ES-I3 (cell line): Measurements from ENCODE around the gene TOMM70.

Source experiments
- H3K36me3 ChIP-seq: 2 replicates; pipeline ENCODE4 v1.6.1; 2013; ENCODE audit warnings: mild to moderate bottlenecking, low read length, control low read depth, moderate library complexity; ENCODE audit not compliant: insufficient read depth
- H3K4me1 ChIP-seq: 2 replicates; pipeline ENCODE4 v1.6.1; 2013; ENCODE audit warnings: mild to moderate bottlenecking, control low read depth, low read length; ENCODE audit not compliant: insufficient read depth
- H3K9ac ChIP-seq: 2 replicates; pipeline ENCODE4 v1.6.1; 2013; ENCODE audit warnings: low read depth, mild to moderate bottlenecking, low read length, moderate library complexity
- H3K9me3 ChIP-seq: 2 replicates; pipeline ENCODE4 v1.6.1; 2013; ENCODE audit warnings: mild to moderate bottlenecking, low read length, moderate library complexity; ENCODE audit not compliant: control insufficient read depth, insufficient read depth

Gene TOMM70

DNA sequence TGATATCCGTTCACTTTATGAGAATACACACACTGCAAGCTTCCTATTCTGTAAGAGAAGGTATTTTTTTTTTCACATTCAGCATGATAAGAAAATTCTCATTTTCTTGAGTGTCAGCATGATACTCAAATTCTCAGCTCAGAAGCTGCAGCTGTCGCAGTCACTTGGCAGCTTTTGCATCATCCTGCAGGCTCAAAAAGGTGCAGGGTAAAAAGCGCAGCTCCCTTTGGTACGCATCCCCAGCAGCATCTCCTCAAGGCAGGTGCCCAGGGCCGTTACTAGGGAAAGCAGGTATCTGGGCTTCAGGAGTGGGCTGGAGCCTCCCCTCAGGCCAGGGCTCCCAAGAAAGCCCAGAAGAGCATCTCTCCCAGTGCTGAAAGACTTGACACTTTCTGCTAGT, 22.7 kb upstream of the TOMM70 start:
- H3K9ac ChIP-seq, result no peak overlapping the region
- no peaks in the 10 kb centered on the region for H3K9me3 ChIP-seq
- H3K36me3 ChIP-seq, result no peaks in the 10 kb centered on the region; the same call in 1 of the 2 replicates
- no peaks in the 10 kb centered on the region for H3K4me1 ChIP-seq

- Histone ChIP-seq H3K36me3 (no peaks in the 10 kb centered on the region; the same call in 1 of the 2 replicates), H3K9ac (no peak overlapping the region), H3K4me1 (no peaks in the 10 kb centered on the region), H3K9me3 (no peaks in the 10 kb centered on the region)
Observed at GRCh38 chr3:100420885-100421284, 20.0 kb upstream of the TOMM70 start.

DNA sequence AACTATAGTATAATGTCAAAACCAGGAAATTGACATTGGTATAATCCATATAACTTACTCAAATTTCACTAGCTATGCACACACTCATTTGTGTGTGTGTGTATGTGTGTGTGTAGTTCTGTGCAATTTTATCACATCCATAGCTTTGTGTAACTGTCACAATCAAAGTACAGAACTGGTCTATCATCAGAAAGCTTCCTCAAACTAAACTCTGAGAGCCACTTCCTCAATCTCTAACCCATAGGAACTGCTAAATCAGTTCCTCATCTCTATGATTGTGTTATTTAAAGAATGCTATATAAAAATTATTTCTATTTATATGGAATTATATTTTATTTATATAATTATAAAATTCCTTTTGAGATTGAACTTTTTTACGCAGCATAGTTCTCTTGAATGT, 18.5 kb upstream of the TOMM70 start:
- no peaks in the 10 kb centered on the region; the same call in 1 of the 2 replicates for H3K36me3 ChIP-seq
- H3K4me1 ChIP-seq, result peaks cover 11% of the 10 kb centered on the region; the same call in 1 of the 2 replicates
- 0 out of 2 replicates have a peak, but pooled peaks cover 2% of the 10 kb centered on the region for H3K9me3 ChIP-seq
- no peak overlapping the region for H3K9ac ChIP-seq

DNA sequence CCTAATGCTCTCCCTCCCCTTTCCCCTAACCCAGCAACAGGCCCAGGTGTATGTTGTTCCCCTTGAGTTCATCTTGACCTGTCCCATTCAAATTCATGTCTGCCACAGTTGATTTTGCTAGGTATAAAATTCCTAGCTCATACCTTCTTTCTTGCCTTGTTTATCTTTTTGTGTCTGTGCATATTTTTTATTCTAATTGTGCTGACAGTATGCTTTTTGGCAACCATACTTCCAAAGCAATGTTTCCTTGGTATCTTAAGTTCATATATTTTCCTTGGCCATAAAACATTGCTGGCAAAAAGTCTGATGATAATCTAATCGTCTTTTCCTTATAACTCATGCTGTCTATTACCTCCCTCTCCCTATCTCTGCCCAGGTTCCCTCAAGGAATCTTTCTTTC, 16.0 kb upstream of the TOMM70 start:
- Histone ChIP-seq H3K9ac (no peak overlapping the region), H3K9me3 (0 out of 2 replicates have a peak, but pooled peaks cover 2% of the 10 kb centered on the region), H3K36me3 (no peaks in the 10 kb centered on the region; the same call in 1 of the 2 replicates), H3K4me1 (peaks cover 16% of the 10 kb centered on the region; the same call in 1 of the 2 replicates)

- peaks cover 2% of the 10 kb centered on the region for H3K36me3 ChIP-seq
- H3K4me1 ChIP-seq, result peaks cover 16% of the 10 kb centered on the region; the same call in 1 of the 2 replicates
- no peak overlapping the region for H3K9ac ChIP-seq
- peaks cover 2% of the 10 kb centered on the region; the same call in 1 of the 2 replicates for H3K9me3 ChIP-seq
Observed at GRCh38 chr3:100416176-100416575, 15.3 kb upstream of the TOMM70 start.

GRCh38 chr3:100413613-100414012, 12.7 kb upstream of the TOMM70 start:
- peaks cover 5% of the 10 kb centered on the region; the same call in 1 of the 2 replicates for H3K9me3 ChIP-seq
- peaks cover 16% of the 10 kb centered on the region; the same call in 1 of the 2 replicates for H3K4me1 ChIP-seq
- peaks cover 4% of the 10 kb centered on the region; the same call in 1 of the 2 replicates for H3K36me3 ChIP-seq
- no peak overlapping the region for H3K9ac ChIP-seq

DNA sequence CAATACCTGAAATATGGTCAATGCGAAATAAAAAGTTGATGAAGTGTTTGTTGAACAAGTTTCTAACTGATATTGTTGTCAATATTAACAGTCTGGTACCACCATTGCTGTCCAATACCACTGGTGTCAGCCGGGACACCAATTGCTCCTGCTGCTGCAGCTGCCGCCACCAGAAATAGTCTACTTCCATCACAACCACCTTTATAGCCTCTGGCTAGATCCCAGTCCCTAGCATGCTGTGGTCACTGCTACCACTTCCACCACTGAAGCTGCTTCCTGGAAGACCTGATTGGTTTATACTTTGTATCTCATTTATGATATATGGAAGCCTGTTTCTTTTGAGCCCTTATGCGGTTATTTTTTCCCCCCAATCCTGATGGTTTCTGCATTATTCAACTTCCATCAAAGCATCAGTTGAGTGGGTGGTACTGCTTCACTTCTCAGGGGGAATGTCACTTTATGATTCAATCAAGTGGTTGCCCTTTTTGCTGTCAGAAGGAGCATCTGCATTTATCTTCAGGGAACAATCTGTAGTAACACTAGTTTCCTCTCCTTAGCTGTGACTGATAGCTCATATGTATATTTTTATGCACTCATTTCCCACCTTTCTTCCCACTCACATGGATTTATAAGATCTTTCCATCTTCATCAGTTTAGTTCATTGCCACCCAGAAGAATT, 12.2 kb upstream of the TOMM70 start:
- H3K4me1 ChIP-seq, result peaks cover 16% of the 10 kb centered on the region; the same call in 1 of the 2 replicates

GRCh38 chr3:100411091-100411982, 10.4 kb upstream of the TOMM70 start:
- H3K9ac ChIP-seq, result no peak overlapping the region
- H3K36me3 ChIP-seq, result peaks cover 4% of the 10 kb centered on the region; the same call in 1 of the 2 replicates
- H3K4me1 ChIP-seq, result peaks cover 16% of the 10 kb centered on the region; the same call in 1 of the 2 replicates

More for the DNA sequence above, 12.2 kb upstream of the TOMM70 start:
- peaks cover 4% of the 10 kb centered on the region; the same call in 1 of the 2 replicates for H3K36me3 ChIP-seq
- H3K9me3 ChIP-seq, result peaks cover 5% of the 10 kb centered on the region; the same call in 1 of the 2 replicates
- no peak overlapping the region for H3K9ac ChIP-seq

GRCh38 chr3:100407977-100408532, 7.2 kb upstream of the TOMM70 start:
- Histone ChIP-seq H3K4me1 (peaks cover 6% of the 10 kb centered on the region; the same call in 1 of the 2 replicates), H3K9me3 (peaks cover 2% of the 10 kb centered on the region; the same call in 1 of the 2 replicates), H3K9ac (no peak overlapping the region), H3K36me3 (peaks cover 4% of the 10 kb centered on the region; the same call in 1 of the 2 replicates)

More at GRCh38 chr3:100411091-100411982, 10.4 kb upstream of the TOMM70 start:
- peaks cover 5% of the 10 kb centered on the region; the same call in 1 of the 2 replicates for H3K9me3 ChIP-seq

GRCh38 chr3:100407164-100407563, 6.3 kb upstream of the TOMM70 start:
- Histone ChIP-seq H3K4me1 (peaks cover 5% of the 10 kb centered on the region; the same call in 1 of the 2 replicates), H3K9ac (no peak overlapping the region), H3K9me3 (peaks cover 2% of the 10 kb centered on the region; the same call in 1 of the 2 replicates), H3K36me3 (peaks cover 4% of the 10 kb centered on the region; the same call in 1 of the 2 replicates)

DNA sequence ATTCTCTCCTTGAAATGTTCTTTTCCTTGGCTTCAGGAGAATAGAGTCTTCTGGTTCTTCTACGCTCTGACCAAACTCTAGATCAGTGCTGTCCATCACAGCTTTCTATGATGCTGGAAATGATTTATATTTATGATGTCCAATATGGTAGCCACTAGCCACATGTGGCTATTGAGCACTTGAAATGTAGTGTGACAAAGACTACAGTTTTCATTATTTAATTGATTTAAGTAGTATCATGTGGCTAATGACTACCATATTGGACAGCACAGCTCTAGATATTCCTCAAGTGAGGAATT, 3.3 kb upstream of the TOMM70 start:
- peak overlapping the region; percentile 95; the same call in 1 of the 2 replicates for H3K9ac ChIP-seq
- H3K9me3 ChIP-seq, result no peaks in the 10 kb centered on the region
- H3K36me3 ChIP-seq, result no peaks in the 10 kb centered on the region
- peaks cover 5% of the 10 kb centered on the region; the same call in 1 of the 2 replicates for H3K4me1 ChIP-seq

DNA sequence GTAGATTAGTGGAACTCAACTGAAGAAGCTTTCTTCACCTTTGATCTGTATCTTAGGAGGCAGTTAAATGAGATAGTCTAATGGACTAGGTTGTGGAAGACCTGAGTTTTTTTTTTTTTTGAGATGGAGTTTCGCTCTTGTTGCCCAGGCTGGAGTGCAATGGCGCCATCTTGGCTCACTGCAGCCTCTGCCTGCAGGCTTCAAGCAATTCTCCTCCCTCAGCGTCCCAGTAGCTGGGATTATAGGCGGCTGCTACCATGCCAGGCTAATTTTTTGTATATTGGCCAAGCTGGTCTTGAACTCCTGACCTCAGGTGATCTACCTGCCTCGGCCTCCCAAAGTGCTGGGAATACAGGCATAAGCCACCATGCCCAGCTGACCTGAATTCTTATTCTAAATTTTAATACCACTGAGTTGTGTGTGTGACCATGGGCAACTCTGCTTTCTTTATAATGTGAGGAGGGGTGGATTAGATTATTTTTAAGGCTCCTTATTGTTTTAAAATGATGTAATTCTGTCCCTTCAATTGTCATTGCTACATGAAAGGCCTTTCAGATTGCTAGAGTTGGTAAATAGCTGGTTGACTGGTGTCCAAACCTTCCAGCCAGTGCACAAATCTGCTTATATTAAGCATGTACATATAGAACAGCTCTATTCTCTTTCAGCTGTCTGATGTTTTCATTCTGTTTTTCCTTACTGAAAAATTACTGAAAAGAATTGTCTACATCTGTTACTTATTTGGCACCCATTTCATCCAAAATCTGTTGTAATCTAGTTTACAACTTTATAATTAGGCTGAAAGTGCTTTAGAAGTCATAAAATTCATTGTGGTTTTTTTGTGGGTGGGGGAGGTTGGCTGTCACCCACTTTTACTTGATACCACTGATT, 2.7 kb upstream of the TOMM70 start:
- Histone ChIP-seq H3K9ac (peak overlapping the region; percentile 95), H3K9me3 (no peaks in the 10 kb centered on the region), H3K36me3 (no peaks in the 10 kb centered on the region), H3K4me1 (peaks cover 5% of the 10 kb centered on the region; the same call in 1 of the 2 replicates)

GRCh38 chr3:100402891-100403290, 2.0 kb upstream of the TOMM70 start:
- H3K36me3 ChIP-seq, result no peaks in the 10 kb centered on the region
- H3K4me1 ChIP-seq, result peaks cover 5% of the 10 kb centered on the region; the same call in 1 of the 2 replicates
- H3K9ac ChIP-seq, result peak overlapping the region; percentile 95
- no peaks in the 10 kb centered on the region for H3K9me3 ChIP-seq
